Ishikawa (cell line): ENCODE data around the gene TUBB3.

Source experiments
- CREB1 ChIP-seq: IDR thresholded peaks from 2 replicates; pipeline ENCODE4 v1.6.1; 2012; ENCODE audit warnings: low read depth
- EGR1 ChIP-seq: IDR thresholded peaks from 2 replicates; pipeline ENCODE4 v1.6.1; 2012
- EP300 ChIP-seq: IDR thresholded peaks from 2 replicates; pipeline ENCODE4 v1.6.1; 2012; ENCODE audit warnings: borderline replicate concordance
- RAD21 ChIP-seq: IDR thresholded peaks from 2 replicates; pipeline ENCODE4 v1.6.1; 2012; ENCODE audit warnings: low read depth
- TEAD4 ChIP-seq: IDR thresholded peaks from 2 replicates; pipeline ENCODE4 v1.6.1; 2012
- YY1 ChIP-seq: IDR thresholded peaks from 2 replicates; pipeline ENCODE4 v1.6.1; 2012; ENCODE audit warnings: low read depth
- TF ChIP-seq, protein P1 (sequence below): IDR thresholded peaks from 2 replicates; pipeline ENCODE4 v1.6.1; 2012
- TF ChIP-seq, protein P2 (sequence below): IDR thresholded peaks from 2 replicates; pipeline ENCODE4 v1.6.1; 2012; ENCODE audit warnings: low read depth, mild to moderate bottlenecking
- TF ChIP-seq, protein P3 (sequence below): IDR thresholded peaks from 2 replicates; pipeline ENCODE4 v1.6.1; 2012

DNA sequence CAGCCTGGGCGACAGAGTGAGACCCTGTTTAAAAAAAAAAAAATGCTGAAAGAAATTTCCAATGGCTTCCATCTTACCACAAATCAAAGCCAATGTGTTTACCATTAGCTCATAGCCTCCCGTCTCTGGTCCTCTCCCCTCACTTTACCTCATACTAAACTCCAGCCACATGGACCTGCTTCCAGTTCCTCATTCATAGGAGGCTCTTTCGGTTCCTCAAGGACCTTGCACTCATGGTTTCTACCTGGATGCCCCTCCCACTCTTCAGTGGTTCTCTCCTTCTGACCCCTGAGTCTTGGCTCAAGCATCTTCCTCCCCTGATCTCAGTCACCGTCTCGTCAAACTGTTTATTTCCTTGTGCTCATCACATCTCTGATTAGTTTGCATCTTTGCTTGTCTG lies 21.6 kb downstream of the TUBB3 start:
- TF ChIP-seq RAD21 (no peak), YY1 (no peak), TEAD4 (no peak), CREB1 (no peak), EP300 (no peak), EGR1 (no peak)
- TF ChIP-seq, protein P1, sequence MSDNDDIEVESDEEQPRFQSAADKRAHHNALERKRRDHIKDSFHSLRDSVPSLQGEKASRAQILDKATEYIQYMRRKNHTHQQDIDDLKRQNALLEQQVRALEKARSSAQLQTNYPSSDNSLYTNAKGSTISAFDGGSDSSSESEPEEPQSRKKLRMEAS, result no peak
- TF ChIP-seq, protein P2, sequence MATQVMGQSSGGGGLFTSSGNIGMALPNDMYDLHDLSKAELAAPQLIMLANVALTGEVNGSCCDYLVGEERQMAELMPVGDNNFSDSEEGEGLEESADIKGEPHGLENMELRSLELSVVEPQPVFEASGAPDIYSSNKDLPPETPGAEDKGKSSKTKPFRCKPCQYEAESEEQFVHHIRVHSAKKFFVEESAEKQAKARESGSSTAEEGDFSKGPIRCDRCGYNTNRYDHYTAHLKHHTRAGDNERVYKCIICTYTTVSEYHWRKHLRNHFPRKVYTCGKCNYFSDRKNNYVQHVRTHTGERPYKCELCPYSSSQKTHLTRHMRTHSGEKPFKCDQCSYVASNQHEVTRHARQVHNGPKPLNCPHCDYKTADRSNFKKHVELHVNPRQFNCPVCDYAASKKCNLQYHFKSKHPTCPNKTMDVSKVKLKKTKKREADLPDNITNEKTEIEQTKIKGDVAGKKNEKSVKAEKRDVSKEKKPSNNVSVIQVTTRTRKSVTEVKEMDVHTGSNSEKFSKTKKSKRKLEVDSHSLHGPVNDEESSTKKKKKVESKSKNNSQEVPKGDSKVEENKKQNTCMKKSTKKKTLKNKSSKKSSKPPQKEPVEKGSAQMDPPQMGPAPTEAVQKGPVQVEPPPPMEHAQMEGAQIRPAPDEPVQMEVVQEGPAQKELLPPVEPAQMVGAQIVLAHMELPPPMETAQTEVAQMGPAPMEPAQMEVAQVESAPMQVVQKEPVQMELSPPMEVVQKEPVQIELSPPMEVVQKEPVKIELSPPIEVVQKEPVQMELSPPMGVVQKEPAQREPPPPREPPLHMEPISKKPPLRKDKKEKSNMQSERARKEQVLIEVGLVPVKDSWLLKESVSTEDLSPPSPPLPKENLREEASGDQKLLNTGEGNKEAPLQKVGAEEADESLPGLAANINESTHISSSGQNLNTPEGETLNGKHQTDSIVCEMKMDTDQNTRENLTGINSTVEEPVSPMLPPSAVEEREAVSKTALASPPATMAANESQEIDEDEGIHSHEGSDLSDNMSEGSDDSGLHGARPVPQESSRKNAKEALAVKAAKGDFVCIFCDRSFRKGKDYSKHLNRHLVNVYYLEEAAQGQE, result no peak
- TF ChIP-seq, protein P3, sequence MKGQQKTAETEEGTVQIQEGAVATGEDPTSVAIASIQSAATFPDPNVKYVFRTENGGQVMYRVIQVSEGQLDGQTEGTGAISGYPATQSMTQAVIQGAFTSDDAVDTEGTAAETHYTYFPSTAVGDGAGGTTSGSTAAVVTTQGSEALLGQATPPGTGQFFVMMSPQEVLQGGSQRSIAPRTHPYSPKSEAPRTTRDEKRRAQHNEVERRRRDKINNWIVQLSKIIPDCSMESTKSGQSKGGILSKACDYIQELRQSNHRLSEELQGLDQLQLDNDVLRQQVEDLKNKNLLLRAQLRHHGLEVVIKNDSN, result no peak
